Activated naive CD8-positive, alpha-beta T cell treated with anti-CD3 and anti-CD28 coated beads for 36 hours (primary cell): Measurements from ENCODE around the gene AAMDC. TPM values are rescaled to one million over a fixed set of nuclear protein-coding genes. Genes with fewer than 3 reads are reported as not detected.
"Not testable (repeated sequence)": the region's sequence is repeated elsewhere in the genome, so short reads cannot be mapped to it uniquely, and the experiment has no call there.

Experiments used
- DNase-seq: peaks from one replicate; pipeline ENCODE4 v3.0.0; 2021
- H3K27ac Mint-ChIP-seq: one replicate; pipeline ENCODE4 v1.8.0; 2022; ENCODE audit warnings: mild to moderate bottlenecking, moderate library complexity, mixed read lengths
- H3K27me3 Mint-ChIP-seq: one replicate; pipeline ENCODE4 v1.8.0; 2022; ENCODE audit warnings: mild to moderate bottlenecking, mixed read lengths
- H3K36me3 Mint-ChIP-seq: one replicate; pipeline ENCODE4 v1.8.0; 2021; ENCODE audit warnings: mild to moderate bottlenecking, mixed read lengths
- H3K4me1 Mint-ChIP-seq: one replicate; pipeline ENCODE4 v1.8.0; 2021; ENCODE audit warnings: mixed read lengths
- H3K4me3 Mint-ChIP-seq: one replicate; pipeline ENCODE4 v1.8.0; 2022; ENCODE audit warnings: mild to moderate bottlenecking, moderate library complexity, mixed read lengths
- H3K9me3 Mint-ChIP-seq: one replicate; pipeline ENCODE4 v1.8.0; 2022; ENCODE audit warnings: mixed read lengths
- total RNA-seq, 2 experiments: library from RNA; stranded (reverse); gene quantifications; one replicate each; pipeline ENCODE4 v1.2.3, GENCODE V29; 2021

AAMDC gene
- total RNA-seq, 2 experiments from 2014 or later = 2.4 to 2.6 TPM

DNA sequence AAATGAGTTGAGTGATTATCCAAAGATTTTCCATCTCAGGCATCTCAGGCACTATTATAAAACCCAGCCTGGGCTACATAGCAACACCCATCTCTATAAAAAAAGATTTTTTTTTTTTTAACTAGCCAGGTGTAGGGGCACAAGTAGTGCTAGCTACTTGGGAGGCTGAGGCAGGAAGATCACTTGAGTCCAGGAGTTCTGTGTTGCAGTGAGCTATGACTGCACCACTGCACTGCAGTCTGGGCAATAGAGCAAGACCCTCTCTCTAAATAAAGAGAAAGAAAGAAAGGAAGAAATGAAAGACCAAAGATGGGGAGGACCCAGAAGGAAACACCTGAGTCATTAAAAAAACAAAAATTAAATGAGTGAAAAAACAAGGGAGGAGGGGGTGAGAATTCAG is 14.5 kb upstream of the AAMDC start:
- Mint-ChIP-seq H3K27me3 (no peaks in the 10 kb centered on the region), H3K4me1 (peaks cover 45% of the 10 kb centered on the region), H3K4me3 (no peak overlapping the region), H3K9me3 (no peaks in the 10 kb centered on the region), H3K36me3 (peaks cover 17% of the 10 kb centered on the region), H3K27ac (no peak overlapping the region)
- DNase-seq = no peak

DNA sequence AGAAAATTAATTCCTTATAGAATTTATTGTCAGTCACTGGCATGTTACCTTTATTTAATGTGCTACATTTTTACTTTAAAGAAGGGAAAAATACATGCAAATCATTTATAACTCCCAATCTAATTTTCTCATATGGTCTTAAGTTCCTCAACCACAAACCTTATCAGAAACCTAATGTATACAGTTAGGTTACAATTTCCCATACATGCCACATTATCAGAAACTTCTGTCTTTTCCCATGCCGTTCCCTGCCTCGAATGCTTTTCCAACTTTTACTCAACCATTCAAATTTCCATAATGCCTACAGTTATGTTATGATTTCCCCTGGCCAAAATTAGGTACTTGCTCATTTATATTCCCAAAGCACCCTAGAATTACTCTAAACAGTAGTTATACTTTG is 14.0 kb upstream of the AAMDC start:
- Mint-ChIP-seq H3K9me3 (no peaks in the 10 kb centered on the region), H3K36me3 (peaks cover 18% of the 10 kb centered on the region), H3K4me1 (peaks cover 43% of the 10 kb centered on the region), H3K27ac (no peak overlapping the region), H3K27me3 (no peaks in the 10 kb centered on the region), H3K4me3 (no peak overlapping the region)
- no peak for DNase-seq

GRCh38 chr11:77813256-77813655 is 7.7 kb upstream of the AAMDC start:
- Mint-ChIP-seq H3K4me1 (peaks cover 43% of the 10 kb centered on the region), H3K4me3 (no peak overlapping the region), H3K27me3 (no peaks in the 10 kb centered on the region), H3K9me3 (peaks cover 4% of the 10 kb centered on the region), H3K27ac (no peak overlapping the region), H3K36me3 (peaks cover 40% of the 10 kb centered on the region)
- DNase-seq = no peak

GRCh38 chr11:77814848-77815247 is 6.1 kb upstream of the AAMDC start:
- no peak for DNase-seq
- Mint-ChIP-seq H3K36me3 (peaks cover 44% of the 10 kb centered on the region), H3K4me1 (peaks cover 47% of the 10 kb centered on the region), H3K27me3 (no peaks in the 10 kb centered on the region), H3K4me3 (no peak overlapping the region), H3K27ac (no peak overlapping the region), H3K9me3 (peaks cover 4% of the 10 kb centered on the region)

DNA sequence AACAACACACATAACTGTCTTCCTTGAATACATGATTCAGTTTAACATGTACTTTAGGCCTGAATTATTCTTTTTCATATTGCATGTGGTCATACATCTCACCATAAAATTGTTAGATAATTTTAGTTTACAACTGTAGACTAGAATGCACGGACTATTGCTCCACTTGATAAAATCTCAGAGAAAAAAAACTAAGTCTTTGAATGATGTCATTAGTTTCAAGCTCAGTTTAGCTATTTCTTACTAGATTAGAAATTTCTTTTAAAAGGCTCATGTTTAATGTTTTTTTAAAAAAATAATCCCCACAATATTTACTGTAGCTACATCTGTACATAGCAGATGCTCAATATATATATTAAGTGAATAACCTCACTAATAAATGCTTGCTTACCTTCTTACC is 5.5 kb upstream of the AAMDC start:
- H3K36me3 Mint-ChIP-seq = peaks cover 41% of the 10 kb centered on the region
- no peak overlapping the region for H3K4me3 Mint-ChIP-seq
- no peak for DNase-seq
- no peaks in the 10 kb centered on the region for H3K27me3 Mint-ChIP-seq
- H3K4me1 Mint-ChIP-seq = peaks cover 43% of the 10 kb centered on the region
- no peak overlapping the region for H3K27ac Mint-ChIP-seq
- peaks cover 4% of the 10 kb centered on the region for H3K9me3 Mint-ChIP-seq

GRCh38 chr11:77819411-77819920 is 1.5 kb upstream of the AAMDC start:
- H3K27me3 Mint-ChIP-seq = no peaks in the 10 kb centered on the region
- H3K36me3 Mint-ChIP-seq = peaks cover 18% of the 10 kb centered on the region
- H3K9me3 Mint-ChIP-seq = peaks cover 4% of the 10 kb centered on the region
- peaks cover 37% of the 10 kb centered on the region for H3K4me1 Mint-ChIP-seq
- DNase-seq = peak; percentile 87
- H3K27ac Mint-ChIP-seq = peak overlapping the region; percentile 98
- H3K4me3 Mint-ChIP-seq = peak overlapping the region; percentile 99

GRCh38 chr11:77819921-77820564 is 901 bp upstream of the AAMDC start:
- Mint-ChIP-seq H3K36me3 (peaks cover 13% of the 10 kb centered on the region), H3K9me3 (no peaks in the 10 kb centered on the region), H3K27ac (peak overlapping the region; percentile 98), H3K4me1 (peaks cover 33% of the 10 kb centered on the region), H3K27me3 (no peaks in the 10 kb centered on the region), H3K4me3 (peak overlapping the region; percentile 99)
- peak; percentile 48 for DNase-seq

DNA sequence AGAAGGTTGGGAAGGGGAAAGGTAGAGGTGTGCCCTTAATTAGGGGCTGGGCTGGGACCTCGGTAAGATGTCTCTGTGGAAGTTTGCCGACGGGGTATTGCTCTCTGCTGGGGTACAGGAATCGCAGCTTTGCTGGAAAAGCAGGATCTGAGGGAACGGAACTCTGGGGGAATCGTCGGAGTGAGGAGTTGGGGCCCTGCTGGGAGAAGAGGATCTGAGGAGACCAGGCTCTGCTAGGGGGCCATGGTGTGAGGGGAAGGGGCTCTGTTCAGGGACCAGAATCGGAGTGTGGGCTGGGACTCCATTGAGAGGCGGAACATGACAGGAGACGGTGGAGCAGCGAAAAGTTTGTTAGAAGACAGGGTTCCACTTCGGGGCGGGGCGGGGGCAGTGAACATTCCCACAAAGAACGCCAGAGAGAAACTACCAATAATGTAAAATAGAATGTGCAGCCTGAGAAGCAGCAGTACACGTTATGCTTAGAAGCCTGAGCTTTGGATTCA is 456 bp downstream of the AAMDC start:
- Mint-ChIP-seq H3K27ac (peak overlapping the region; percentile 74), H3K4me3 (peak overlapping the region; percentile 99), H3K9me3 (no peaks in the 10 kb centered on the region), H3K36me3 (peaks cover 8% of the 10 kb centered on the region), H3K4me1 (peaks cover 25% of the 10 kb centered on the region), H3K27me3 (no peaks in the 10 kb centered on the region)
- DNase-seq = no peak

- H3K36me3 Mint-ChIP-seq, H3K9me3 Mint-ChIP-seq, H3K4me3 Mint-ChIP-seq, H3K27ac Mint-ChIP-seq, H3K27me3 Mint-ChIP-seq, DNase-seq: not testable (repeated sequence)
- H3K4me1 Mint-ChIP-seq = peaks cover 19% of the 10 kb centered on the region
These were observed 1.2 kb downstream of the AAMDC start for GRCh38 chr11:77822126-77822525.

DNA sequence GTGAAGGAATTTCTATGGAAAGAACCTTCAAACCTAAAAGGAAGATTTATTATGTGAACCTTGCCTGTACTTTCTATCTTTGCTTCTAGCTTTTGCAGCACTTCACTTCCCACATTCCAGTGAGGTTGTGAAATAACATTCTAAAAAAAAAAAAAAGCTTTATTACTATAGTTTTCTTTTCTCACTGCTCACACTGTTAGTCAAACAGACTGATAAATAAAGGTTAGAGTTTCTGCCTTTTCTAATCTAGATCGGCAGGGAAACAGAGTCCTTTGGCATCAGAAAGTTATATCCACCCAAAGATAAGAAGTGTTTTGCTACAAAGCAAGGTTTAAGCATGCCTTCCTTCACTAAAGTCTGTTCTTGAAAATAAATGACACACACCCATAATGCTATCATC is 2.8 kb downstream of the AAMDC start:
- Mint-ChIP-seq H3K36me3 (peaks cover 3% of the 10 kb centered on the region), H3K27me3 (no peaks in the 10 kb centered on the region), H3K27ac (no peak overlapping the region), H3K9me3 (no peaks in the 10 kb centered on the region), H3K4me1 (peaks cover 7% of the 10 kb centered on the region), H3K4me3 (no peak overlapping the region)
- DNase-seq = no peak

DNA sequence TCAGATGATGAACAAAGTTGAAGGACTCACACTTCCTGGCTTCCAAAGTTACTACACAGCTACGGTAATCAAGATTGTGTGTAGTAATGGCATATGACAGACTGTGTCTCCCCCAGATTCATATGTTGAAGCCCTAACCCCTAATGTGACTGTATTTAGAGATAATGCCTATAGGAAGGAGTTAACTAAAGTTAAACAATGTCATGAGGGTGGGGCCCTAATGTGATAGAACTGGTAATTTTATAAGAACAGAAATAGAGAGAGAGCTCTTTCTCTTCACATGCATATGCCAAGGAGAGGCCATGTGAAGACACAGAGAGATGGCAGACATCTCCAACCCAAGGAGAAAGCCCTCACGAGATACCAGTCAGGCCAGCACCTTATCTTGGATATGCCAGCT is 8.0 kb downstream of the AAMDC start:
- Mint-ChIP-seq H3K27me3 (no peaks in the 10 kb centered on the region), H3K4me1 (no peaks in the 10 kb centered on the region), H3K4me3 (no peak overlapping the region), H3K27ac (no peak overlapping the region), H3K36me3 (no peaks in the 10 kb centered on the region), H3K9me3 (peaks cover 2% of the 10 kb centered on the region)
- no peak for DNase-seq

DNA sequence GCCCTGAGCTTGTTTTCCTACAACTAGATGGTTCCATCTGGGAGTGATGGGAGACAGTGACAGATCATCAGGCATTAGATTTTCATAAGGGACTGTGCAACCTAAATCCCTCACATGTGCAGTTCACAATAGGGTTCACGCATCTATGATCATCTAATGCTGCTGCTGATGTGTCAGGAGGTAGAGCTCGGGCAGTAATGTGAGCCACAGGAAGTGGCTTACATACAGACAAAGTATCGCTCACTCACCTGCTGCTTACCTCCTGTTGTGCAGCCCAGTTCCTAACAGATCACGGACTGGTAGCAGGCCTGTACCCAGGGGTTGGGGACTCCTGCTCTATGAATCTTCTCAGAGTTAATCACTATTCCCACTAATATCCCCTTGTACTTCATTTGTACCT is 12.4 kb downstream of the AAMDC start:
- no peak for DNase-seq
- H3K4me1 Mint-ChIP-seq = no peaks in the 10 kb centered on the region
- H3K27me3 Mint-ChIP-seq = no peaks in the 10 kb centered on the region
- H3K36me3 Mint-ChIP-seq = peaks cover 2% of the 10 kb centered on the region
- no peak overlapping the region for H3K4me3 Mint-ChIP-seq
- peaks cover 2% of the 10 kb centered on the region for H3K9me3 Mint-ChIP-seq
- H3K27ac Mint-ChIP-seq = no peak overlapping the region

DNA sequence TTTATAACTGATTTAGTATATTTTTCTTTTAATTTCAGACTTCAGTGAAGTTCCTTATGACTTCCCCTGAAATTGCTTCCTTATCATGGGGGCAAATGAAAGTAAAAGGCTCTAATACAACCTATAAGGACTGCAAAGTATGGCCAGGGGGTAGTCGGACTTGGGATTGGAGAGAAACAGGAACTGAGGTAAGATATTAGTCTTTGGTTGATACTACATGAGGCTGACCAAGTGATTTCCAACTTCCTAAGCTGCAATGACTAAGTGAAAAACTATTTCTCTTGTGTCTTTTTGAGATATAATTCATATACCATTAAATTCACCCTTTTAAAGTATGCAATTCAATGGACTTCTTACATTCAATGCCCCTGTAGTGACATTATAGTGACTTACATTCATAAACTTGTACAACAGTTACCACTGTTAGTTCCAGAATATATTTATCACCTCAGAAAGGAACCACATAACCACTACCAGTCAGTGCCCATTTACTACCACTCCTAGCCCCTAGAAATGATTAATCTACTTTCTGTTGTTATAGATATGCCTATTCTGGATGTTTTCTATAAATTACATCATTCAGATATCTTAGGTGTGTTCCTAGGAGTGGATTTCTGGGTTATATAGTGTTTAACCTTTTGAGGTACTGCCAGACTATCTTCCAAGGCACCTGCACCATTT is 21.6 kb downstream of the AAMDC start:
- Mint-ChIP-seq H3K9me3 (peaks cover 17% of the 10 kb centered on the region), H3K36me3 (peaks cover 46% of the 10 kb centered on the region), H3K27ac (no peak overlapping the region), H3K4me3 (no peak overlapping the region), H3K27me3 (no peaks in the 10 kb centered on the region), H3K4me1 (no peaks in the 10 kb centered on the region)
- no peak for DNase-seq

- H3K4me3 Mint-ChIP-seq, DNase-seq, H3K27ac Mint-ChIP-seq, H3K27me3 Mint-ChIP-seq, H3K4me1 Mint-ChIP-seq: not testable (repeated sequence)
- Mint-ChIP-seq H3K36me3 (peaks cover 46% of the 10 kb centered on the region), H3K9me3 (peaks cover 17% of the 10 kb centered on the region)
These were observed 22.8 kb downstream of the AAMDC start for GRCh38 chr11:77843700-77844099.

DNA sequence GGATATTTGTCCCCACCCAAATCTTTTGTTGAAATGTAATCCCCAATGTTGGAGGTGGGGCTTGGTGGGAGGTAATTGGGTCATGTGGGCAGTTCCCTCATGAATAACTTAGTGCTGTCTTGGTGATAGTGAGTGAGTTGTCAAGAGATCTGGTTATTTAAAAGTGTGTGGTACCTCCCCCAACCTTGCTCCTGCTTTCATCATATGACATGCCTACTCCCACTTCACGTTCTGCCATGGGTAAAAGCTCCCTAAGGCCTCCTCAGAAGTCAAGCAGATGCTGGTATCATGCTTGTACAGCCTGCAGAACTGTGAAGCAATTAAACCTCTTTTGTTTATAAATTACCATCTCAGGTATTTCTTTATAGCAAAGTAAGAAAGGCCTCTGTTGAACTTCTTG is 30.6 kb downstream of the AAMDC start:
- Mint-ChIP-seq H3K27ac (no peak overlapping the region), H3K27me3 (no peaks in the 10 kb centered on the region), H3K4me3 (no peak overlapping the region), H3K36me3 (peaks cover 40% of the 10 kb centered on the region), H3K9me3 (peaks cover 17% of the 10 kb centered on the region), H3K4me1 (no peaks in the 10 kb centered on the region)
- DNase-seq = no peak

DNA sequence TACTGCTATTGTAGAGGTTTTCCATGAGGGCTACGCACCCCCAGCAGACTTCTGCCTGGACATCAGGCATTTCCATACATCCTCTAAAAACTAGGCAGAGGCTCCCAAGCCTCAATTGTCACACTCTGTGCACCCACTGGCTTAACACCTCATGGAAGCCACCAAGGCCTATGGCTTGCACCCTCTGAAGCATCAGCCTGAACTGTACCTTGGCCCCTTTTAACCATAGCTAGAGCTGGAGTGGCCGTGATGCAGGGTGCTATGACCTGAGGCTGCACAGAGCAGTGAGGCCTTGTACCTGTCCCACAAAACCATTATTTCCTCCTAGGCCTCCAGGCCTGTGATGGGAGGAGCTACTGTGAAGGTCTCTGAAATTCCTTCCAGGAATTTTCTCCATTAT is 33.9 kb downstream of the AAMDC start:
- Mint-ChIP-seq H3K4me3 (no peak overlapping the region), H3K27me3 (no peaks in the 10 kb centered on the region), H3K9me3 (peaks cover 11% of the 10 kb centered on the region), H3K36me3 (peaks cover 41% of the 10 kb centered on the region), H3K27ac (no peak overlapping the region), H3K4me1 (no peaks in the 10 kb centered on the region)
- DNase-seq = no peak
